AG04450 (cell line): ENCODE measurements around the gene MDP1. TPM values are rescaled to one million over a fixed set of nuclear protein-coding genes. Genes with fewer than 3 reads are reported as not detected.

ENCODE experiments used
- CTCF ChIA-PET: fragments of 300-600, 350-600 bp; formaldehyde crosslinking; extraction: SDS; loops from one replicate; lab custom pipeline; 2022; ENCODE audit warnings: antibody characterized with exemption, inconsistent platforms; lab: Charles Lee
- POLR2A ChIA-PET: fragments of 350-600 bp; formaldehyde crosslinking; extraction: SDS; loops from one replicate; lab custom pipeline; 2021; ENCODE audit warnings: antibody characterized with exemption, inconsistent platforms; lab: Yijun Ruan, JAX
- DNase-seq: peaks from one replicate; pipeline ENCODE4 v3.0.0-alpha.2; 2011; ENCODE audit warnings: low read depth, low spot score
- H3K27ac ChIP-seq: one replicate; pipeline ENCODE4 v1.5.1; 2012; ENCODE audit warnings: low read depth, low read length, control low read depth
- H3K27me3 ChIP-seq: one replicate; pipeline ENCODE4 v1.6.0; 2012; ENCODE audit warnings: low read length; ENCODE audit not compliant: control insufficient read depth, insufficient read depth
- H3K4me3 ChIP-seq: 2 replicates; pipeline ENCODE4 v1.5.1; 2011; ENCODE audit warnings: mild to moderate bottlenecking, low read depth, low read length, control low read depth
- H3K9me3 ChIP-seq: 2 replicates; pipeline ENCODE4 v1.5.1; 2012; ENCODE audit warnings: low read length; ENCODE audit not compliant: control insufficient read depth, insufficient read depth
- CTCF ChIP-seq: IDR thresholded peaks from 2 replicates; pipeline ENCODE4 v1.5.1; 2011; ENCODE audit warnings: low read depth, low read length, control low read depth, inconsistent platforms
- polyA plus RNA-seq: library from polyadenylated mRNA; depleted of rRNA; stranded (reverse); fragments of >200 nt; gene quantifications from 2 replicates; pipeline ENCODE4 v1.2.3, GENCODE V29; 2011

The MDP1 gene
- polyA plus RNA-seq, 1 experiment, result 16.1 TPM

GRCh38 chr14:24236689-24237462 lies 21.0 kb upstream of the MDP1 start:
- H3K27me3 ChIP-seq, result no peaks in the 10 kb centered on the region
- ChIA-PET POLR2A (no interaction called here), CTCF (interaction anchor here (1.1 kb wide), 1 partner anchor 71 kb away, joined by 3 read pairs; the partner anchor contains the start of gene CIDEB)
- H3K27ac ChIP-seq, result no peak overlapping the region
- H3K4me3 ChIP-seq, result no peak overlapping the region
- no peak for TF ChIP-seq CTCF
- H3K9me3 ChIP-seq, result no peaks in the 10 kb centered on the region
- no peak for DNase-seq

GRCh38 chr14:24235804-24236688 lies 20.2 kb upstream of the MDP1 start:
- no peak for TF ChIP-seq CTCF
- CTCF ChIA-PET, result interaction anchor here (1.1 kb wide), 1 partner anchor 72 kb away, joined by 3 read pairs; the partner anchor contains the start of gene CIDEB
- POLR2A ChIA-PET, result no interaction called here

GRCh38 chr14:24234095-24235005 lies 18.5 kb upstream of the MDP1 start:
- ChIA-PET CTCF (interaction anchor here (0.9 to 1.2 kb wide), 2 partner anchors 73 to 74 kb away, joined by 4 to 5 read pairs; partner anchors contain the start of genes CIDEB and IRF9), POLR2A (no interaction called here)
- Histone ChIP-seq H3K27ac (no peak overlapping the region), H3K4me3 (no peak overlapping the region), H3K9me3 (no peaks in the 10 kb centered on the region; the same call in 1 of the 2 replicates), H3K27me3 (no peaks in the 10 kb centered on the region)
- no peak for TF ChIP-seq CTCF
- no peak for DNase-seq

More at GRCh38 chr14:24235804-24236688, 20.2 kb upstream of the MDP1 start:
- no peak overlapping the region for H3K4me3 ChIP-seq
- no peaks in the 10 kb centered on the region for H3K27me3 ChIP-seq
- DNase-seq, result no peak
- H3K27ac ChIP-seq, result no peak overlapping the region
- H3K9me3 ChIP-seq, result no peaks in the 10 kb centered on the region; the same call in 1 of the 2 replicates

GRCh38 chr14:24233538-24233866 lies 17.6 kb upstream of the MDP1 start:
- Histone ChIP-seq H3K27ac (no peak overlapping the region), H3K27me3 (no peaks in the 10 kb centered on the region), H3K9me3 (no peaks in the 10 kb centered on the region; the same call in 1 of the 2 replicates), H3K4me3 (peak overlapping the region; percentile 95)
- no peak for DNase-seq
- TF ChIP-seq CTCF, result no peak
- POLR2A ChIA-PET, result no interaction called here
- CTCF ChIA-PET, result interaction anchor here (0.6 kb wide), 1 partner anchor 1149 kb away, joined by 8 read pairs; no protein-coding TSS in a partner anchor
